Activated naive CD4-positive, alpha-beta T cell treated with anti-CD3 and anti-CD28 coated beads for 36 hours (primary cell): ENCODE data around the gene CCNC. TPM values are rescaled to one million over a fixed set of nuclear protein-coding genes. Genes with fewer than 3 reads are reported as not detected.

Experiments used
- CTCF ChIA-PET: fragments of 350-600 bp; sonication (Branson Sonifier 250); formaldehyde crosslinking; loops from one replicate; lab custom pipeline; 2021; ENCODE audit warnings: antibody characterized with exemption; lab: Charles Lee
- DNase-seq: peaks from one replicate; pipeline ENCODE4 v3.0.0-alpha.2; 2020
- H3K27ac Mint-ChIP-seq: one replicate; pipeline ENCODE4 v1.8.0; 2021; ENCODE audit warnings: mild to moderate bottlenecking, mixed read lengths
- H3K27me3 Mint-ChIP-seq: one replicate; pipeline ENCODE4 v1.8.0; 2021; ENCODE audit warnings: low read depth, mixed read lengths
- H3K36me3 Mint-ChIP-seq: one replicate; pipeline ENCODE4 v1.8.0; 2021; ENCODE audit warnings: low read depth, mixed read lengths
- H3K4me1 Mint-ChIP-seq: one replicate; pipeline ENCODE4 v1.8.0; 2021; ENCODE audit warnings: low read depth, mixed read lengths
- H3K4me3 Mint-ChIP-seq: one replicate; pipeline ENCODE4 v1.8.0; 2021; ENCODE audit warnings: mild to moderate bottlenecking, moderate library complexity, mixed read lengths
- H3K9me3 Mint-ChIP-seq: one replicate; pipeline ENCODE4 v1.8.0; 2021; ENCODE audit warnings: mixed read lengths
- intact Hi-C: fragments of 100-400 bp; cut with micrococcal nuclease; formaldehyde crosslinking; loops from one replicate; pipeline ENCODE4 v1.15.1; 2023
- total RNA-seq, 2 experiments: library from RNA; stranded (reverse); gene quantifications; one replicate each; pipeline ENCODE4 v1.2.3, GENCODE V29; 2021

Gene CCNC
- total RNA-seq, 2 experiments from 2014 or later = 51.6 to 51.8 TPM

DNA sequence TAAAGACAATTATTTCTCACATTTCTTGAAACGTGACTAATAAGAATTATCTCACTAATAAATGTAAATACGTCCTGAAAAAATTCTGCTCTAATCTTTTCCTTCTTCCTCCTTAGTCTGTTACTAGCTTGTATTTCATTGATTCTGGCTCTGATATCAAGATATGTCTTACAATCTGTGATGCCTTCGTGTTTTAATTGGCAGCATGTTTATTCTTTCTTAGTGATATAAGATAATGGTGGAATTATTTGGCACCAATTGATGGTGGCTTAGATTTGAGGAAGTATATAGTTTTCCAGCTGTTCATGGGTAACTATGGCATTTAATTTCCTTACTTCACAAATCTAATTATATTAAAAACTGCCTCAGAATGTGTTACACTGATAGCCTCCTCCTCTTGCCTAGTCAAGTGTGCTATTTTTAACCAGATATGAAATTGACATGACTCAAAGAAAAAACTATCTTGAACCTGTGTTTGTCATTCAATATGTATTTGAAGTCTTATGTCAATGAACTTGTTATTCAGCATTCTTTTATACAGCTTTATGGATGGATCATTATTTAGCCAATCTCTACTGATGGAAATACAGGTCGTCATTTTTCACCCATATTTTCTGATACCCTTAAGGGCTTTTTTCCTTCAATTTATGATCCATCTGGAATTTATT lies 5.3 kb downstream of the CCNC start:
- H3K4me1 Mint-ChIP-seq = peaks cover 26% of the 10 kb centered on the region
- no peaks in the 10 kb centered on the region for H3K27me3 Mint-ChIP-seq
- CTCF ChIA-PET = no interaction called here
- DNase-seq = no peak
- no peak overlapping the region for H3K27ac Mint-ChIP-seq
- no peak overlapping the region for H3K4me3 Mint-ChIP-seq
- intact Hi-C loops = no loop called here
- peaks cover 10% of the 10 kb centered on the region for H3K36me3 Mint-ChIP-seq
- no peaks in the 10 kb centered on the region for H3K9me3 Mint-ChIP-seq

DNA sequence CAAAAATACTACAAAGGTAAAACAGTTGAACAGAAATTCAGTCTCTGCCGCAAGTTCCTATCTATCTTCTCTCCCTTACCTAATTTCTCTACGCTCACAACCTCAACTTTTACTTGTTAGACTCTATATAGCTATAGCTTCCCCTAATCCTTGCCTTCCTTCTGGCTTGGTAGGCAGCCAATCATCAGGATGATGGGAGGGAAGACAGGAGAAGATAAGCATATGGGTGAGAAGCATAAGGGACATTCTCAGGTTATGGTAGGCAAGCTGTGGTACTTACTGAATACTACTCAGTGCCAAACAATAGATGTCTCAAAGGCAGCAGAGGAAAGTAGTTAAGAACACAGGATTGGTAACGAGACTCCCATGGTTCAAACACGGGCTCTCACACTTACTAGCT lies 7.8 kb downstream of the CCNC start:
- H3K36me3 Mint-ChIP-seq = peaks cover 24% of the 10 kb centered on the region
- CTCF ChIA-PET = no interaction called here
- DNase-seq = no peak
- H3K4me1 Mint-ChIP-seq = peaks cover 8% of the 10 kb centered on the region
- H3K27ac Mint-ChIP-seq = no peak overlapping the region
- no peaks in the 10 kb centered on the region for H3K9me3 Mint-ChIP-seq
- H3K4me3 Mint-ChIP-seq = no peak overlapping the region
- intact Hi-C loops = no loop called here
- H3K27me3 Mint-ChIP-seq = no peaks in the 10 kb centered on the region

DNA sequence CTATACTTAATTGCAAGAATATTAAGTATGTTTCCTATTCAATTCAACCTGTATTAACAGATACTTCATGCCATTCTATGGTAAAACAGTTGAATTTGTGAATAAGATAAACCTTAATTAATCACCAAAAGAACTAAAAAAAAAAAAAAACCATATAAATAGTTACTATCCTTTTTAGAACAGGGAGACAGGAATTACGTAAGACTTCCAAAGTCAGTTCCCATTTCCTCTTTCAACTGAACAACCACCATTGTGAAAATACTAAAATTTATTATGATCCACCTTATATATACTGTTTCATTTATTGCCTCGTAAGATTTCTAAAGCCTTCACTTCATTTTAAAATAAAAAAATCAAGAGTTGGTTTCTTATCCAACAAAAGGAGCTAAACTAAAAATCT lies 9.4 kb downstream of the CCNC start:
- Mint-ChIP-seq H3K27ac (no peak overlapping the region), H3K27me3 (no peaks in the 10 kb centered on the region), H3K36me3 (peaks cover 27% of the 10 kb centered on the region), H3K4me3 (no peak overlapping the region), H3K9me3 (no peaks in the 10 kb centered on the region), H3K4me1 (peaks cover 4% of the 10 kb centered on the region)
- no peak for DNase-seq
- CTCF ChIA-PET = interaction anchor here (0.6 kb wide), 1 partner anchor 161 kb away, joined by 3 read pairs; no protein-coding TSS in a partner anchor
- intact Hi-C loops = no loop called here

DNA sequence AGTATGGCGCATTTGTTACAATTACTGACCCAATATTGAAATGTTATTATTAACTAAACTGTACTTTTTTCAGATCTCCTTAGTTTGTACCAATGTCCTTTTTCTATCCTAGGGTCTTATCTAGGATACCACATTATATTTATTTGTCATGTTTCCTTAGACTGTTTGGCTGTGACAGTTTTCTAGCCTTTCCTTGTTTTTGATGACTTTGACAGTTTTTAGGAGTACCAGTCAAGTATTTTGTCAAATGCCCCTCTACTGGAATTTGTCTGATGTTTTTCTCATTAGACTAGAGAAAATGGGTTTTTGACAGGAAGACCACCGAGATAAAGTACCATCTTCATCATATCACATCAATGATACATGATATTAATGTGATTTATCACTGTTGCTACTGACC lies 14.6 kb downstream of the CCNC start:
- no peaks in the 10 kb centered on the region for H3K9me3 Mint-ChIP-seq
- peaks cover 36% of the 10 kb centered on the region for H3K36me3 Mint-ChIP-seq
- H3K27ac Mint-ChIP-seq = no peak overlapping the region
- CTCF ChIA-PET = no interaction called here
- no peaks in the 10 kb centered on the region for H3K4me1 Mint-ChIP-seq
- intact Hi-C loops = no loop called here
- DNase-seq = no peak
- H3K27me3 Mint-ChIP-seq = no peaks in the 10 kb centered on the region
- no peak overlapping the region for H3K4me3 Mint-ChIP-seq

DNA sequence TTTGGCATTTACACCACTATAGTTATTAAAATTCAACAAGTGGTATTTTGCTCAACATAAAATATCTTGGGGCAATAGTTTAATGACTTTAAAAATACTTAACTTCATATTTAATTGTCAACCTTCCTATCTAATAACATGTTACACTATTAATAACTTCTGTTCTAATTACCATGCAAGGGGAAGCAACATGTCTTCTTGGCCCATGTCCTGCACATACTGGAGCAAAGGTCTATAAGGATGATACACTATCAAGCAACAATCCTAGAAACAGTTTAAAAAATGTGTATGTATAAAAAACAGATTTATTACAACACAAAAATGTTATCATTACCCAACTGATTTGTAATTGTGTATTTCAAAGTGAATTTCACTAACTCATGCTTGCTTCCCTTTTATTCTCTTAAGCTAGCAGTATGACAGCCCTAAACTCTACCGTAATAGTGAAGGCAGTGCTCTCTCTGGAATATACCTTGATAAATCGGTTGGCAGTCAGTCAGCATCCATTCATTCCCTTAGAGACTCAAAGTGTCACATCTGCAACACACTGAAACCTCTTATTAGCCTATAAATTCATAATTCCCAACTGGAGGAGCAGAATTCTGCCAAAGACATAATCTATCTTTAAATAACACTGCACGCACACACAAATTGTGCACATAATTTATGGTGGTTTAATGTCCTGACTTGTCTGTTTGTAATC lies 18.3 kb downstream of the CCNC start:
- CTCF ChIA-PET = no interaction called here
- Mint-ChIP-seq H3K27me3 (no peaks in the 10 kb centered on the region), H3K4me1 (no peaks in the 10 kb centered on the region), H3K9me3 (no peaks in the 10 kb centered on the region), H3K27ac (no peak overlapping the region), H3K4me3 (no peak overlapping the region), H3K36me3 (peaks cover 31% of the 10 kb centered on the region)
- intact Hi-C loops = no loop called here
- DNase-seq = no peak

DNA sequence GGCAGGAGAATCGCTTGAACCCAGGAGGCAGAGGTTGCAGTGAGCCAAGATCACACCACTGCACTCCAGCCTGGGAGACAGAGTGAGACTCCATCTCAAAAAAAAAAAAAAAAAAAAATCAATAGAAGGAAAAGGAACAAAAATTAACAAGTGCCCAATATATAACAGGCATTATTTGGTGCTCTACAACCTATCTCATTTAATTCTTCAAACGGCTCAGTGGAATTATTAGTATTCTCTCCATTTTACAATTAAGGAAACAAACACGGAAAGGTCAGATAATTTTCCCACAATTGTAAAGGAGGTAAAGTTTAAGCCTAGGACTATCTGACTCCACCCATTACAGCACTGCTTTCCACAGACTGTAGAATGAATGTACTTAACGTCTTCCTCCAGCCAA lies 19.8 kb downstream of the CCNC start:
- DNase-seq = no peak
- CTCF ChIA-PET = no interaction called here
- no peaks in the 10 kb centered on the region for H3K9me3 Mint-ChIP-seq
- peaks cover 32% of the 10 kb centered on the region for H3K36me3 Mint-ChIP-seq
- no peaks in the 10 kb centered on the region for H3K4me1 Mint-ChIP-seq
- no peak overlapping the region for H3K4me3 Mint-ChIP-seq
- H3K27ac Mint-ChIP-seq = no peak overlapping the region
- intact Hi-C loops = no loop called here
- H3K27me3 Mint-ChIP-seq = no peaks in the 10 kb centered on the region

DNA sequence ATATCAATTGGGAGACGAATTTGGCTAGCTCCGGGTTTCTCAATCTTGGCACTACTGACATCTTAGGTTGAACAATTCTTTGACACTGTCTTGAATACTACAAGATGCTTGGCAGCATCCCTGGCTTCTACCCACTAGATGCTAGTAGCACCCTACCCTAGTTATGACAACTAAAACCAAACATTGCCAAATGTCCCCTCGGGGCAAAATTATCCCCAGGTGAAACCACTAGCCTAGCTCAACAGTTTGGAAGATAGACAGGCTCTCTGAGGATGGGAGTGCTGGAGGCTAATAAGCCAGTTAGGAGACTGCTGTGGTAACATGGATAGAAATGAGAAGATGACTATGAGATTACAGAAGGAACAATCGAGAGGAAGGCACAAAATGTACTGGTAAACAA lies 20.9 kb downstream of the CCNC start:
- DNase-seq = no peak
- no peaks in the 10 kb centered on the region for H3K4me1 Mint-ChIP-seq
- H3K9me3 Mint-ChIP-seq = no peaks in the 10 kb centered on the region
- intact Hi-C loops = no loop called here
- no peak overlapping the region for H3K4me3 Mint-ChIP-seq
- H3K27ac Mint-ChIP-seq = no peak overlapping the region
- no peaks in the 10 kb centered on the region for H3K27me3 Mint-ChIP-seq
- CTCF ChIA-PET = interaction anchor here (0.7 kb wide), 1 partner anchor 74 kb away, joined by 4 read pairs; no protein-coding TSS in a partner anchor
- peaks cover 31% of the 10 kb centered on the region for H3K36me3 Mint-ChIP-seq

DNA sequence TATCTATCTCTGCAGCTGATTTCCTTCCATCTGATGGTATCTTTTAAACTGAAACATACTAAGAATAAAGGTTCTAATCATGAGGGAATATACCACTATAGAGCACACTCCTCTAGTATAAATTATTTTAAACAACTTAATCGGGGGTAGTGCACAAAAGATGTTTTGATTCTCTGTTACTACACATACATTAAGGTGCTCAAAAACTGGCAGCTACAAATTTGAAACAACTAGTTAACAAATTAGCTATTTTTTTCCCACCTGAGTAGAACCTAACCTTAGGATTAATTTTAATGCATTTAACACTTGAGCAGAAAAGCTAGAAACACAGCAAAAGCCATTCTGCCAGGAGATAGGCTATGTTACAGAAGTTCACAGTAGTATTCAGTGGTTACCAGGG lies 23.0 kb downstream of the CCNC start:
- H3K4me1 Mint-ChIP-seq = no peaks in the 10 kb centered on the region
- CTCF ChIA-PET = interaction anchor here (0.8 to 1.1 kb wide), 2 partner anchors 27 to 43 kb away, joined by 3 to 6 read pairs; no protein-coding TSS in a partner anchor
- intact Hi-C loops = no loop called here
- no peaks in the 10 kb centered on the region for H3K9me3 Mint-ChIP-seq
- H3K27ac Mint-ChIP-seq = no peak overlapping the region
- DNase-seq = no peak
- peaks cover 36% of the 10 kb centered on the region for H3K36me3 Mint-ChIP-seq
- H3K4me3 Mint-ChIP-seq = no peak overlapping the region
- H3K27me3 Mint-ChIP-seq = no peaks in the 10 kb centered on the region

DNA sequence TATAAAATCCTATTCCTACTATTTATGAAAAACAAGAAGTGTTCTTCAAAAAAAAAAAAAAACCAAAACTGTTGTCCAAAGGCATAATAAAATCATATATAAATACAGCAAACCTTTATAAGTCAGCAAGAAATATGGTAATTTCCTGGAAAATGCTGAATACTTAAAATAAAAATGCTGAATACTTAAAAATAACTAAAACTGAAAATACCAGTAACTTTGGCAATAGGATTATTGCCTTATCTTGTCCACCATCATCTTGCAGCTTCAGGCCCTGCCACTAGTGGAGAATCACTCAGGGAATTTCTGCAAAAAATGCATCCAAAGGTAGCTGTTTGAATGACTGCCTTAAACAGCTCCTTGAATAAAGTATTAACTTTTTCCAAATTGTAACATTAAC lies 24.5 kb downstream of the CCNC start:
- Mint-ChIP-seq H3K36me3 (peaks cover 29% of the 10 kb centered on the region), H3K9me3 (no peaks in the 10 kb centered on the region), H3K27ac (no peak overlapping the region), H3K27me3 (no peaks in the 10 kb centered on the region), H3K4me3 (no peak overlapping the region), H3K4me1 (no peaks in the 10 kb centered on the region)
- intact Hi-C loops = no loop called here
- no peak for DNase-seq
- CTCF ChIA-PET = no interaction called here

DNA sequence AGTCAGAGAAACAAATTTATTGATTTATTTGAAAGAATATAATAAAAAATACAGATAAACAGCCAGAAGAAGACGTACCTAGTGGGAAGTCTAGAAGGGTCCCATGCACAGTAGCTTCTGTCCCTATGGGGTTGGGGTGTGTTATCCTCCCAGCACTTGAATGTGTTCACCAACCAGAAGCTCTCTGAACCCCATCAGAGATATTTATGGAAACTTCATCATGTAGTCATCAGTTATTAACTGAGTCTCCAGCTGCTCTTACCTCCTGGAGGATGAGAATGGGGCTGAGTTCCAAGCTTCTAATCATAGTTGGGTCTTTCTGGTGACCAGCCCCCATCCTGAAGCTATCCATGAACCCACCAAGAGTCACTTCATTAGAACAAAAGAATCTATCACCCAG lies 37.8 kb downstream of the CCNC start:
- Mint-ChIP-seq H3K9me3 (no peaks in the 10 kb centered on the region), H3K4me1 (no peaks in the 10 kb centered on the region), H3K4me3 (no peak overlapping the region), H3K36me3 (peaks cover 2% of the 10 kb centered on the region), H3K27me3 (no peaks in the 10 kb centered on the region), H3K27ac (no peak overlapping the region)
- CTCF ChIA-PET = interaction anchor here (1.7 kb wide), 1 partner anchor 10 kb away, joined by 5 read pairs; no protein-coding TSS in a partner anchor
- intact Hi-C loops = no loop called here
- DNase-seq = no peak

DNA sequence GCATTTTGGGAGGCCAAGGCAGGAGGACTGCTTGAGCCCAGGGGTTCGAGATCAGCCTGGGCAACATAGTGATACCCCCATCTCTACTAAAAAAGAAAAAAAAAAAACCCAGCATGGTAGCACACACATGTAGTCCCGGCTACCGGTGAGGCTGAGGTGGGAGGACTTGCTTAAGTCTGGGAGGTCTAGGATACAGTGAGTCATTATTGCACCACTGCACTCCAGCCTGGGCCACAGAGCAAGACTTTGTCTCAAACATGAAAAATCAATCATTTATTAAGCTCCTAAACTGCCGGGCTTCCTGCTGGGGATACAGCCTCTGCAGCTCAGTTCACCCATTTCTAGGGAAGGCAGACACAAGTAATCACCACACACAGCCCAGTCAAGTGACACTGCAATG lies 45.9 kb downstream of the CCNC start:
- peaks cover 8% of the 10 kb centered on the region for H3K4me1 Mint-ChIP-seq
- intact Hi-C loops = no loop called here
- peaks cover 3% of the 10 kb centered on the region for H3K27me3 Mint-ChIP-seq
- DNase-seq = no peak
- no peak overlapping the region for H3K4me3 Mint-ChIP-seq
- CTCF ChIA-PET = interaction anchor here (0.6 to 2.4 kb wide), 6 partner anchors 11 to 224 kb away, joined by 3 to 13 read pairs (median 4); no protein-coding TSS in a partner anchor
- peaks cover 3% of the 10 kb centered on the region for H3K36me3 Mint-ChIP-seq
- no peaks in the 10 kb centered on the region for H3K9me3 Mint-ChIP-seq
- no peak overlapping the region for H3K27ac Mint-ChIP-seq

DNA sequence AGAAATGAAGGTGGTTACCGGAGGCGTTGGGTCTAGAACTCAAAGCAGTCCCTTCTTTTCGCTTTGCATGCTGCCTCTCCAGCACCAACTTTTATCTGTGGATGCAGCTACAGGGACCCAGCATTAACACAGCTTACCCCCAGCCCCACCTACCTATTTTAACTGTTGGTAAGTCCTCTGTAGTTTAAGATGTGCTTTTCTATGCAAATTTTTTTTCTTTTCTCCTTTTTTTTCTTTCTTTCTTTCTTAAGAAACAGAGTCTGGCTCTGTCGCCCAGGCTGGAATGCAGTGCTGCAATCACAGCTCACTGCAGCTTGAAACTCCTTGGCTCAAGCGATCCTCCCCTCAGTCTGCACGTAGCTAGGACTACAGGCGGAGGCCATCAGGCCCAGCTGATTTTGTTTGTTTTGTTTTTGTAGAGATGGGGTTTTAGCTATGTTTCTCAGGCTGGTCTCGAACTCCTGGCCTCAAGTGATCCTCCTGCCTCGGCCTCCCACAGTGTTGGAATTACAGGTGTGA lies 46.8 kb downstream of the CCNC start:
- intact Hi-C loops = loop anchor here (1.0 to 2.0 kb wide), 2 partner anchors 89 to 96 kb away; partner anchors contain the start of gene PNISR
- CTCF ChIA-PET = interaction anchor here (0.7 to 2.4 kb wide), 7 partner anchors 8 to 225 kb away, joined by 3 to 13 read pairs (median 4); no protein-coding TSS in a partner anchor
- peak overlapping the region; percentile 96 for H3K4me3 Mint-ChIP-seq

More for the DNA sequence above, 46.8 kb downstream of the CCNC start:
- no peak for DNase-seq
- Mint-ChIP-seq H3K36me3 (peaks cover 3% of the 10 kb centered on the region), H3K9me3 (no peaks in the 10 kb centered on the region), H3K27me3 (peaks cover 3% of the 10 kb centered on the region), H3K27ac (peak overlapping the region; percentile 84), H3K4me1 (peaks cover 8% of the 10 kb centered on the region)
